ENCODE data around the gene CCDC157.

Gene CCDC157

DNA sequence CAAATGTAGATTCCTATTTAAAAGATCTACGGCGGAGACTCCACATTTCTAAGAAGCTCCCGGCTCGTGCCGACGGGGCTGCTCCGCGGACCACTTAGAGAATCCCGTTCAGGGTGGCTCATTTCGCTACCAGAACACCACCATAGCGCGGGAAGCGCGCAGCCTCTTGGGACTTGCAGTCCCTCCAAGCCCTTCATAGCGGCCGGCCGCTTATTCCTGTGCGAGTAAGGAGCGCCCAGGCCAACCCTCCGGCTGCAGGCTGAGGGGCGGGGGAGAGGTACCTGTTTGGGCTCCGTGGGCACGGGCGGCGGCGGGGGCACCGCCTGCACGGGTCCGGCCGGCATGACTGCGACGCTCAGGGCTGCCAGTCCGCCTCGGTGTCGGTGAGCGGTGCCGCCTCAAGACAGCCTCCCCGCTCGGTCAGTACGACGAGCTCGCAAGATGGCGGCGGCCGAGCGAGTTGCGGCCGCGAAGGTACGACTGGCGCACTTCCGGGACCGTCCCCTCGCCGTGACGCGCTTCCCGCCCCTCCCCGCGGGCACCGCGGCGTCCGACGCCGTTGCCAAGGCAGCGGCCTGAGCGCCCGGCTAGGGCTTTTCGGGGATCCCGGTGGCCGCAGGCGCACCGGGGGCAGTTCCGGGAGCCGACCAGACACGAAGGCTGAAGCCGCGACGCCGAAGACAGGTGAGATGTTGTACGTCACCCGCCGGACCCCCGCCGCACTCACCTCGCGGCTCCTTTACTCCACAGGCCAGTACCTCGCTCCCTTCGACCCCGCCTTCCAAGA, at the start of gene CCDC157, which contains the start of gene SF3A1:
Gene CCDC157 (plus strand): TSS at position 559 of the 787 bp plus-strand sequence. CDS start 8,994 bp downstream, outside the sequence.
Gene SF3A1 (minus strand): TSS at position 446 of the 787 bp plus-strand sequence. CDS start 102 bp downstream, at position 344.
- Histone ChIP-seq H3K36me3 (ENCODE audit: insufficient read depth, insufficient read length, low read length) (peaks cover 37% of the 10 kb centered on the region), H3K27me3 (ENCODE audit: insufficient read depth, insufficient read length) (no peaks in the 10 kb centered on the region), H3K9me3 (ENCODE audit: insufficient read depth, low read length) (no peaks in the 10 kb centered on the region), H3K4me3 (ENCODE audit: insufficient read length, low read depth) (peak within 1 kb of the TSS; percentile 83), H3K9ac (ENCODE audit: insufficient read length, low read depth) (peak within 1 kb of the TSS; percentile 95), H3K4me1 (ENCODE audit: insufficient read depth, insufficient read length) (peaks cover 7% of the 10 kb centered on the region)
- no peak for TF ChIP-seq SUZ12 (IDR thresholded peaks at IDR 0.05; ENCODE audit: extremely low read depth, insufficient read depth, insufficient read length)
- TF ChIP-seq ZNF274 (IDR thresholded peaks at IDR 0.05; ENCODE audit: low read depth, low read length), result no peak
- peak; percentile 85 for TF ChIP-seq YY1 (IDR thresholded peaks at IDR 0.05; ENCODE audit: insufficient read depth, insufficient read length)
- DNase-seq (ENCODE audit: low read depth, low spot score), result peak; percentile 75

DNA sequence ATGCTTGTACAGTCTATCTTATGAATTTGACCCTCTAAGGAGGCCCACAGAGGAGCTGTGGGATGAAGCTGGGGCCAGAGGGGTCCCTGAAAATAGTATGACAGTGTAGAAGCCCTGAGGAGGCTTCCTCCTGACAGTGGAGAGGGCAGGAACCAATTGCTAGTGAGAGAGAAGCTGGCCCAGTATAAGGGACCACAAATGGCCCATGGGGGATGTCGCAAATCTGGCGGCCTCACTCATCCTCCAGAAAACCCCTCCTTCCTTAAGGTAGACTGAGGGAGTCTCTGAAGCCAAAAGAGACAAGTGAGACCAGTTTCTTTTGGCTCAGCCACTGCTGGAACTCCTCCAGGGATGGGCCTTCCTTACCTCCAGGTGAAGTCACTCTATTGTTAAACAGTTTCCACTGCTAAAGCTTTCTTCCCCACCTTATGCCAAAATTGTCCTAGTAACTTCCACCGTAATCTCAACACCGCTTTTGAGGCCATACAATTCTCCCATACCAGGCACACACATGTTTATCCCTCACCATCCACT, 49.7 kb upstream of the CCDC157 start:
- H3K9me3 ChIP-seq (ENCODE audit: insufficient read depth, low read length), result no peaks in the 10 kb centered on the region
- DNase-seq (ENCODE audit: low read depth, low spot score), result no peak
- H3K4me1 ChIP-seq (ENCODE audit: insufficient read depth, insufficient read length), result peaks cover 17% of the 10 kb centered on the region
- H3K4me3 ChIP-seq (ENCODE audit: insufficient read length, low read depth), result no peak overlapping the region
- no peak overlapping the region for H3K9ac ChIP-seq (ENCODE audit: insufficient read length, low read depth)
- TF ChIP-seq ZNF274 (IDR thresholded peaks at IDR 0.05; ENCODE audit: low read depth, low read length) (no peak), SUZ12 (IDR thresholded peaks at IDR 0.05; ENCODE audit: extremely low read depth, insufficient read depth, insufficient read length) (no peak), YY1 (IDR thresholded peaks at IDR 0.05; ENCODE audit: insufficient read depth, insufficient read length) (no peak)
- H3K27me3 ChIP-seq (ENCODE audit: insufficient read depth, insufficient read length), result no peaks in the 10 kb centered on the region
- peaks cover 10% of the 10 kb centered on the region for H3K36me3 ChIP-seq (ENCODE audit: insufficient read depth, insufficient read length, low read length)

DNA sequence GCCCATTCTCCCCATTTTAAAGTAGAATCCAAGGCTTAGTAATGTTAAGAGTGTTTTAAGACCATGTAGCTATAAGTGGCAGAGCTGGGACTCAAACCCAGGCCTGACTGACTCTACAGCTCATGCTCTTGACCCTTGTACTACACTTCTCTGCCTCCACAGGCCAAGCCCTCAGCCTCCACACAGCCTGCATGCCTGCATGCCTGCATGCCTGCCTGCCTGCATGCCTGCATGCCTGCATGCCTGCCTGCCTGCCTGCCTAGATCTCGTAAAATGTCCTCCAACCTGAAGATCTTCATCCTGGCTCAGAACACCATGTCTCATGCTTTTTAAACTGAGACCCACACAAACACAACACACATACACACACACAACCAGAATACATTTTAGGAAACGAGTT, 48.7 kb upstream of the CCDC157 start:
- DNase-seq (ENCODE audit: low read depth, low spot score), result no peak
- H3K9ac ChIP-seq (ENCODE audit: insufficient read length, low read depth), result no peak overlapping the region
- H3K9me3 ChIP-seq (ENCODE audit: insufficient read depth, low read length), result no peaks in the 10 kb centered on the region
- peaks cover 12% of the 10 kb centered on the region for H3K4me1 ChIP-seq (ENCODE audit: insufficient read depth, insufficient read length)
- no peaks in the 10 kb centered on the region for H3K27me3 ChIP-seq (ENCODE audit: insufficient read depth, insufficient read length)
- H3K36me3 ChIP-seq (ENCODE audit: insufficient read depth, insufficient read length, low read length), result peaks cover 10% of the 10 kb centered on the region
- TF ChIP-seq ZNF274 (IDR thresholded peaks at IDR 0.05; ENCODE audit: low read depth, low read length), result no peak
- no peak for TF ChIP-seq SUZ12 (IDR thresholded peaks at IDR 0.05; ENCODE audit: extremely low read depth, insufficient read depth, insufficient read length)
- TF ChIP-seq YY1 (IDR thresholded peaks at IDR 0.05; ENCODE audit: insufficient read depth, insufficient read length), result no peak
- no peak overlapping the region for H3K4me3 ChIP-seq (ENCODE audit: insufficient read length, low read depth)

DNA sequence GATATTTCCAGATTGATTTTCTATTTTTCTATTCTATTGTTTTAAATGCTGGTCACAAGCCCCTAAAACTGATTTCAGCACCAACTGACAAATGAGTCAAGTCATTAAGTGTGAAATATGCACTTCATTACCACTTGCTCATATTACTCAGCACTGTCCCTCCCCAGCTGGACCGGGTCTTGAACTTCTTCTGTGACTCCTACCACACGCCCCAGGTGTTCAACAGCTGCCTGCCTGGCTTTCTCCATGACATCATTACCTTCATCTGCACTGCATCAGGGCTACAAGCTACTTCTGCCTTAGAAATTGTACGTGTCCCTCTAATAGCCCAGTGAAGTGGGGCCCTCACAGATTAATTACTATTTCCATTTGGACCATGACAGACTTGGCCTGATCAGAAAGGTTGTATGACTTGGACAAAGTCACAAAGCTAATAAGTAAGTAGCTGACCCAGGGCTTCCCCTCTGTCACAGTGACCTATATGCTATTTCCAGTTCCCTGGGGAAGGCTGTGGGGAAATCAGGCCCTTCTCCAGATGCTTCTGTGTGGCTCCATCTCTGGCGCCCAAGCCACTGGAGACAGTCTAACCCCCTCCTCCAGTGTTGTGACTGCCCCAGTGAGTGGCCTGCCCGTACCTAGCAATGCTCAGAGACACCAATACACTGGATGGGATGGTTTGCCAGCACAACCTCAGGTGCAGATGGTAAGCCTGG, 48.1 kb upstream of the CCDC157 start:
- H3K4me3 ChIP-seq (ENCODE audit: insufficient read length, low read depth), result no peak overlapping the region
- no peak overlapping the region for H3K9ac ChIP-seq (ENCODE audit: insufficient read length, low read depth)
- H3K4me1 ChIP-seq (ENCODE audit: insufficient read depth, insufficient read length), result peaks cover 12% of the 10 kb centered on the region
- H3K27me3 ChIP-seq (ENCODE audit: insufficient read depth, insufficient read length), result no peaks in the 10 kb centered on the region
- no peak for DNase-seq (ENCODE audit: low read depth, low spot score)
- no peaks in the 10 kb centered on the region for H3K9me3 ChIP-seq (ENCODE audit: insufficient read depth, low read length)
- TF ChIP-seq YY1 (IDR thresholded peaks at IDR 0.05; ENCODE audit: insufficient read depth, insufficient read length), result no peak
- TF ChIP-seq SUZ12 (IDR thresholded peaks at IDR 0.05; ENCODE audit: extremely low read depth, insufficient read depth, insufficient read length), result no peak
- no peak for TF ChIP-seq ZNF274 (IDR thresholded peaks at IDR 0.05; ENCODE audit: low read depth, low read length)
- H3K36me3 ChIP-seq (ENCODE audit: insufficient read depth, insufficient read length, low read length), result peaks cover 4% of the 10 kb centered on the region

DNA sequence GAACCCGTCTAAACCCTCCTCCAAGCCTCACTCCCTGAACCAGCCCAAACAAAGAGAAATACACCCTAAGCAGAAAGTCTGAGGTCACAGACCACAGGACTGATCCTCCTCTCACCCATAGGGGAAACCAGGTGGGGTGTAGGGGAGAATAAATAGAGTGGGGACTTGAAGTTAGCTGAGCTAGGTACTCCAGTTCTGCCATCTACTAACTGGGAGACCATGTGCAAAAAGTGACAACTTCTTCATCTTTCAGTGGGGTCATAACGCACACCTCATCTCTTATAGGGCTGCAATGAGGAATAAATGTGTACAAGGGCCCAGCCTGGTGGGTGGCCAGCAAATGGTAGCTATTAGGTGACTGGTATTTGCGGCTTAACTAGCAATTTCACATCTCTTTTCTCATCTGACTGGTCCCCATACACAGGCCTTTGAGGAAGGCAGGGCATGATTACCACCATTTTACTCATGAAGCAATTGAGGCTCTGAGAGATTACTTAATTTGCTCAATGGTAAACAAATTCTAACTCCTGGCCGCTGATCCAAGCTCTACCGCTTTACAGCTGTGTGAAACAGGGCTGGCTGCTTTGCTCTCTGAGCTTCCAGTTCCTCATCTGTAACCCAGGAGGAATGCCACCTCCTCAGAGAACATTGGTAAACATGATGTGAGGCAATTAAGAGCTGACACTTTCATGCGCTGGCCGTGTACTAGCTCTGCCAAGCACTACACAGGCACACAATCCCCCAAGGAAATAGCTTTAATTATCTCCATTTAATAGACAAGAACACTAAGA, 46.7 kb upstream of the CCDC157 start:
- Histone ChIP-seq H3K4me1 (ENCODE audit: insufficient read depth, insufficient read length) (peaks cover 14% of the 10 kb centered on the region), H3K9me3 (ENCODE audit: insufficient read depth, low read length) (no peaks in the 10 kb centered on the region), H3K4me3 (ENCODE audit: insufficient read length, low read depth) (no peak overlapping the region), H3K36me3 (ENCODE audit: insufficient read depth, insufficient read length, low read length) (no peaks in the 10 kb centered on the region), H3K9ac (ENCODE audit: insufficient read length, low read depth) (no peak overlapping the region), H3K27me3 (ENCODE audit: insufficient read depth, insufficient read length) (no peaks in the 10 kb centered on the region)
- TF ChIP-seq SUZ12 (IDR thresholded peaks at IDR 0.05; ENCODE audit: extremely low read depth, insufficient read depth, insufficient read length) (no peak), YY1 (IDR thresholded peaks at IDR 0.05; ENCODE audit: insufficient read depth, insufficient read length) (no peak), ZNF274 (IDR thresholded peaks at IDR 0.05; ENCODE audit: low read depth, low read length) (no peak)
- no peak for DNase-seq (ENCODE audit: low read depth, low spot score)

DNA sequence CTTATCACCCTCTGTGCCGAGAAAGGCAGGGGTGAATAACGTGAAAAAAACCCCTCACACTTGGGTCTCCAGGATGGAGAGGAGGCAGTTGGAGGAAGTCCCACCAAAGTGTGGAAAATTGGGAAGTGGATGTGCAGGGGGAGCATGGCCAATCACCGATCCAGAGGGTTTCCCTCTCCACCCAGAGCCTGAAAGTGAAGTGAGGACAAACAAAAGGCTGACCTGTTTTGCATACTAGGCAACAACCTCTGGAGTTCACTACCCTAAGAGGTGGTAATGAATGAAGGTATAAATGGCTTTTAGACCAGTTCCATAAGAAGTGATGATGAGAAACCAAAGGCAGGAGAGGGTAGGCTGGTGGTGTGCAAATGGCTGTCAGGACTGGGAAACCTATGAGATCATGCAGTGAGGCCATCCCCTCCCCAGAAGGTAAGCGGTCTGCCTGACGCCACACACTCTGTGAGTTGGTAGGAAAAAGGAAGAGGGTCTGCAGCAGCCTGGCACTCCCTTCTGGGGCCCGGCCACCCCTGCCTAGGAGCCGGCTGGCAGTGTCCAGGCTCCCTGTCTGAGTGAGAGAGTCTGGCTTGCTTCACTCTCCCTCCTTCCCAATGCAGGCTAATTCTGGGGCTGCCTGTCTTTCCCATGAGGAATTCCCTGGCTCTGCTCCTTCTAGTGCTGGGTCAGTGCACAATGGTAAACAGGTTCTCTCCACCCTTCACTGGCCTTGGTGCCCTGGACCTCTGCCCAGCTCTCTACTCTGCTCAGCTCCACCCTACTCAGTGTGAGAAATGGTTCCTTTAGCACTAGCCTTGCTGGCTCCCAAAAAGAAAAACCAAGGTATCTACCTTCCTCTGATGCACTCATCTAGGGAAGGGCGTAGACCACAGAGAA, 45.7 kb upstream of the CCDC157 start:
- Histone ChIP-seq H3K9ac (ENCODE audit: insufficient read length, low read depth) (no peak overlapping the region), H3K4me3 (ENCODE audit: insufficient read length, low read depth) (no peak overlapping the region), H3K4me1 (ENCODE audit: insufficient read depth, insufficient read length) (peaks cover 9% of the 10 kb centered on the region), H3K27me3 (ENCODE audit: insufficient read depth, insufficient read length) (no peaks in the 10 kb centered on the region), H3K9me3 (ENCODE audit: insufficient read depth, low read length) (no peaks in the 10 kb centered on the region), H3K36me3 (ENCODE audit: insufficient read depth, insufficient read length, low read length) (peaks cover 2% of the 10 kb centered on the region)
- TF ChIP-seq SUZ12 (IDR thresholded peaks at IDR 0.05; ENCODE audit: extremely low read depth, insufficient read depth, insufficient read length) (no peak), ZNF274 (IDR thresholded peaks at IDR 0.05; ENCODE audit: low read depth, low read length) (no peak), YY1 (IDR thresholded peaks at IDR 0.05; ENCODE audit: insufficient read depth, insufficient read length) (no peak)
- no peak for DNase-seq (ENCODE audit: low read depth, low spot score)
